IPS-18a (cell line): Measurements from ENCODE around the gene DNAAF5.

ENCODE experiments used
- H3K27ac ChIP-seq: one replicate; pipeline ENCODE4 v1.5.1; 2013; ENCODE audit warnings: low read length
- H3K27me3 ChIP-seq: one replicate; pipeline ENCODE4 v1.6.1; 2013; ENCODE audit warnings: mild to moderate bottlenecking, low read length; ENCODE audit not compliant: control insufficient read depth, insufficient read depth
- H3K36me3 ChIP-seq: one replicate; pipeline ENCODE4 v1.6.1; 2013; ENCODE audit warnings: low read depth, low read length; ENCODE audit not compliant: control insufficient read depth
- H3K4me1 ChIP-seq: one replicate; pipeline ENCODE4 v1.6.1; 2013; ENCODE audit warnings: low read depth, low read length; ENCODE audit not compliant: control insufficient read depth
- H3K4me3 ChIP-seq: one replicate; pipeline ENCODE4 v1.5.1; 2013; ENCODE audit warnings: low read length
- H3K9ac ChIP-seq: one replicate; pipeline ENCODE4 v1.6.1; 2013; ENCODE audit warnings: mild to moderate bottlenecking, low read length, moderate library complexity
- H3K9me3 ChIP-seq: one replicate; pipeline ENCODE4 v1.6.1; 2013; ENCODE audit warnings: low read depth, low read length; ENCODE audit not compliant: control insufficient read depth

Gene DNAAF5

GRCh38 chr7:693280-693679 is 33.2 kb upstream of the DNAAF5 start:
- peaks cover 3% of the 10 kb centered on the region for H3K9me3 ChIP-seq
- no peak overlapping the region for H3K4me3 ChIP-seq
- H3K9ac ChIP-seq = no peak overlapping the region
- no peaks in the 10 kb centered on the region for H3K4me1 ChIP-seq
- no peak overlapping the region for H3K27ac ChIP-seq
- H3K27me3 ChIP-seq = no peaks in the 10 kb centered on the region
- peaks cover under 1% of the 10 kb centered on the region for H3K36me3 ChIP-seq

- Histone ChIP-seq H3K4me3 (no peak overlapping the region), H3K9ac (no peak overlapping the region), H3K36me3 (peaks cover 4% of the 10 kb centered on the region), H3K9me3 (no peaks in the 10 kb centered on the region), H3K27ac (no peak overlapping the region), H3K27me3 (no peaks in the 10 kb centered on the region), H3K4me1 (no peaks in the 10 kb centered on the region)
Observed at GRCh38 chr7:696426-696811, 30.1 kb upstream of the DNAAF5 start.

- H3K4me1 ChIP-seq = no peaks in the 10 kb centered on the region
- H3K27me3 ChIP-seq = no peaks in the 10 kb centered on the region
- peaks cover 4% of the 10 kb centered on the region for H3K36me3 ChIP-seq
- no peak overlapping the region for H3K4me3 ChIP-seq
- no peak overlapping the region for H3K27ac ChIP-seq
- H3K9me3 ChIP-seq = no peaks in the 10 kb centered on the region
- no peak overlapping the region for H3K9ac ChIP-seq
Observed at GRCh38 chr7:696812-697551, 29.5 kb upstream of the DNAAF5 start.

- peaks cover 4% of the 10 kb centered on the region for H3K36me3 ChIP-seq
- no peaks in the 10 kb centered on the region for H3K4me1 ChIP-seq
- H3K4me3 ChIP-seq = no peak overlapping the region
- H3K27ac ChIP-seq = no peak overlapping the region
- H3K9me3 ChIP-seq = no peaks in the 10 kb centered on the region
- no peaks in the 10 kb centered on the region for H3K27me3 ChIP-seq
- H3K9ac ChIP-seq = no peak overlapping the region
Observed at GRCh38 chr7:698515-699475, 27.7 kb upstream of the DNAAF5 start.

- Histone ChIP-seq H3K4me3 (no peak overlapping the region), H3K9ac (no peak overlapping the region), H3K27me3 (no peaks in the 10 kb centered on the region), H3K9me3 (no peaks in the 10 kb centered on the region), H3K4me1 (no peaks in the 10 kb centered on the region), H3K27ac (no peak overlapping the region), H3K36me3 (peaks cover 4% of the 10 kb centered on the region)
Observed at GRCh38 chr7:699476-700170, 26.9 kb upstream of the DNAAF5 start.

- Histone ChIP-seq H3K4me3 (no peak overlapping the region), H3K27ac (no peak overlapping the region), H3K36me3 (peaks cover 4% of the 10 kb centered on the region), H3K9ac (no peak overlapping the region), H3K9me3 (no peaks in the 10 kb centered on the region), H3K27me3 (no peaks in the 10 kb centered on the region), H3K4me1 (no peaks in the 10 kb centered on the region)
Observed at GRCh38 chr7:701086-701671, 25.3 kb upstream of the DNAAF5 start.

GRCh38 chr7:703049-703448 is 23.4 kb upstream of the DNAAF5 start:
- no peak overlapping the region for H3K4me3 ChIP-seq
- no peak overlapping the region for H3K27ac ChIP-seq
- peaks cover 8% of the 10 kb centered on the region for H3K36me3 ChIP-seq
- H3K9me3 ChIP-seq = no peaks in the 10 kb centered on the region
- H3K4me1 ChIP-seq = no peaks in the 10 kb centered on the region
- no peaks in the 10 kb centered on the region for H3K27me3 ChIP-seq
- H3K9ac ChIP-seq = no peak overlapping the region

GRCh38 chr7:706721-707120 is 19.8 kb upstream of the DNAAF5 start:
- no peak overlapping the region for H3K4me3 ChIP-seq
- H3K4me1 ChIP-seq = peaks cover 2% of the 10 kb centered on the region
- H3K27ac ChIP-seq = no peak overlapping the region
- no peak overlapping the region for H3K9ac ChIP-seq
- no peaks in the 10 kb centered on the region for H3K9me3 ChIP-seq
- no peaks in the 10 kb centered on the region for H3K27me3 ChIP-seq
- H3K36me3 ChIP-seq = peaks cover 3% of the 10 kb centered on the region

GRCh38 chr7:707296-708000 is 19.1 kb upstream of the DNAAF5 start:
- H3K27me3 ChIP-seq = no peaks in the 10 kb centered on the region
- peaks cover 2% of the 10 kb centered on the region for H3K4me1 ChIP-seq
- no peak overlapping the region for H3K4me3 ChIP-seq
- H3K27ac ChIP-seq = no peak overlapping the region
- no peak overlapping the region for H3K9ac ChIP-seq
- H3K36me3 ChIP-seq = peaks cover 3% of the 10 kb centered on the region
- H3K9me3 ChIP-seq = no peaks in the 10 kb centered on the region

- no peak overlapping the region for H3K9ac ChIP-seq
- H3K27ac ChIP-seq = no peak overlapping the region
- no peaks in the 10 kb centered on the region for H3K27me3 ChIP-seq
- H3K4me3 ChIP-seq = no peak overlapping the region
- peaks cover 2% of the 10 kb centered on the region for H3K4me1 ChIP-seq
- peaks cover 3% of the 10 kb centered on the region for H3K36me3 ChIP-seq
- no peaks in the 10 kb centered on the region for H3K9me3 ChIP-seq
Observed at GRCh38 chr7:710161-710560, 16.3 kb upstream of the DNAAF5 start.
